HG03439 (cell line): ENCODE measurements around the gene TMEM236.
"Not testable (repeated sequence)": the region's sequence is repeated elsewhere in the genome, so short reads cannot be mapped to it uniquely, and the experiment has no call there.

ENCODE experiments used
- ATAC-seq: cut with Tn5 transposase; IDR thresholded peaks from one replicate; pipeline ENCODE4 v1.9.1; 2021; ENCODE audit warnings: mild to moderate bottlenecking, moderate library complexity; ENCODE audit not compliant: unreplicated experiment

TMEM236 gene, protein sequence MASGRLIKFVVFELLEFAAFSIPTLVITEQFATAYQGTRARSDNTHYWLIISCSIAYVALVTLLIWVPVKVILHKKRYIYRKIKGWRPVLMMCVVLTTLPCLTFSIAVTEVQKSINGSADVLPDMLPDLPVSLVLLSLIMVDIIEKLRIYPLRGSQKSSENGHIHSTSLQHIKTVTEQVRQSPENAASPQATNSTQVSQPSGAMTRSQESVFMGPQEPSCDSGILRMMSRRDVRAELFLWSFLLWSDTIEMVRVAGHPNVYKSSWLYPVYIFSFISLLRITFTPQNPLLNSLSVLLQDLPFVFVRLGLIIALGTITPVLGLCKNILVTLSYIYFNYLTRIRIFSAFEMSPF

DNA sequence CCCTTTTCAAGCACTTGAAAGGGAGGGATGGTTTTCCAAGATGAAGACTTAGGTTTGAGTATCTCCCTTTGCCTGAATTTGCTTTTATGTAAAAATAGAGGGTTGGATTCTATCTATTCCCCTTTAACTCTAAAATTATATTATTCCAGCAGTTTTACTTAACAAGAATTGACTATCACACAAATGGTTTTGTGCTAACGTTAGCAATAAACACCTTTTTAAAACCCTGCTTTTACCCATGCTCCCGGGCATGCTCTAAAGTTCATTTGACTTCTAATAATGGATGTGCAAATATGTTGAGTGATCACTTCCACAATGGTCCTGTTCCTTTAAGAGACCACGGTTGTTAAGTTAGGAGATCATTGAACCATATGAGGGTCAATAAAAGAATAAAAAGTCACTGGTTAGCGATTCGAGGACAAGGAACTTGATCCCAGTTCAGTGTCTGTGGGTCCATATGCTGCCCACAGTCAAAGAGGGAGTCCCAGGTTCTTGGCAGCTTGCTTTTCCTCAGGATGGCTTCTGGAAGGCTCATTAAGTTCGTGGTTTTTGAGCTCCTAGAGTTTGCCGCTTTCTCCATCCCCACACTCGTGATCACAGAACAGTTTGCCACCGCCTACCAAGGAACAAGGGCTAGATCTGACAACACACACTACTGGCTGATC lies at the start of gene TMEM236:
Gene TMEM236, plus strand, starts transcription at position 421 of the 665 bp plus-strand sequence. Its CDS starts 95 bp downstream, at position 516.
- ATAC-seq = no peak

DNA sequence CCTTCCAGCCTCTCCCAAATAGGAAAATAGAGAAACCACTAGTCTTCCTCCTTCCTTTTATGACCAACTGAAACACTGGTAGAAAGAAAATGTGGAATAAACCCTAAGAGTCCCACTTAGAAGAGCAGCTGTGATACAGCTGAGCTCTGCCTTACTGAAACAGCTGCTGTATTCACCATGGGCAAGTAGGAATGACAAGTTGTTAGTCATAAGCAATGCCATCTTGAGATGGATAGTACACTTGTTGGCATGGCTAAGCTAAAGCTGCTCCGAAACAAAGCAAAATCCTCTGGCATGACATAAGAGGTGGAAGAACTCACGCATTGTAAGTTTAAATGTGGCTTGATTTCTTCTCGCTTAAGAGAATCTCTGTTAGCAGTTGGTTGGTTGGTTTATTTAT lies 48.3 kb upstream of the TMEM236 start:
- no peak for ATAC-seq

DNA sequence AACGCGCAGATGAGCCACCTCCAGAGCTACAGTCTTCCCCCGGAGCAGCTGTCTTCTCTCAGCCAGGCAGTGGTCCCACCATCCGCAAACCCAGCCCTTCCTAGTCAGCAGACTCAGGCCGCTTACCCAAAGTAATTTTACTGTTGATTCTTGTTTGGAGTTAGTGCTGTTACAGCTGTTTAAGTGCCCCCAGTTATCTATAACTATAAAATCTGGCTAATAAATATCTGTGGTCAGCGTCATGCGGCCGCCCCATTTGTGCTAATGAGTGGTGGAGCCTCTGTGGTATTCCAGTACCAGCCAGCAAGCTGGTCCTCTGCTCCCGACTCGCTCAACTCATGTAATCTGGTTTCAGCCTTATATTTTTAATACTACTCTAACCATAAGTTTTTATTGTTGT lies 43.2 kb upstream of the TMEM236 start:
- no peak for ATAC-seq

DNA sequence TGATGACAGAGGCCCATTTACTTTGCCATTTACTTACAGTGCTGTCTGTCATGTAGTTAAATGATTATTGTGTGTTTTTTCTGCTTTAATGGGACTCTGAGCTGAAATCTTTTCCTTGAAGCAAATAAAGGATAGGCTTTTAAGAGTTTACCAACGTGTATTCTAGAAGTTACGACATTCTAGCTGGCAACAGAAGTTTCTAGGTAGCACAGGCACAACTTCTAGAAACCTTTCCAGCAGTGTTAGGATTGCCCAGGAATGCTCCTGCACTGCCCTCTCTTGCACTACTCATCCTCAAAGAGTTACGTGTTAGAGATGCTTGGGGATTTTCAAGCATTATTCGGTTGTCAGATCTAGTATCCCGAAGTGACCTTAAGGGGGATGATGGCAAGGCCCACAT lies 42.5 kb upstream of the TMEM236 start:
- ATAC-seq = no peak

DNA sequence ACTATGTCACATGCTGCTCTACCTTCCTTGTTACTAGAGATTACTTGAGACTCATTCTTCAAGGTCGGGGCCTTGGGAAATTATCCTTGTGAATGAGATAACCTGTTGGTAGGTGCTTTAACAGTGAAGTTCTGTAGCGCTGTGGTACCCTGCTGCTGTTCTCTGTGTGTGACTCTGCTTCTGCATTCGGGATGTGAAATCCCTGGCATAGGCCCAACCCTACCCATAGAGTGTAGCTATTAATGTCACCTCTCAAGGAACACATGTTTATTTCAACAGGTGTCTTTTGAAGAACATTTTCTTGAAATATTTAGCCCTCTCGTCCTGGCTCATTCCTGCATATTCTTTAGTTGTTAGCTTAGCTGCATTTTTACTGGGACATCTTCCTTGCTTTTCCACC lies 41.8 kb upstream of the TMEM236 start:
- no peak for ATAC-seq

DNA sequence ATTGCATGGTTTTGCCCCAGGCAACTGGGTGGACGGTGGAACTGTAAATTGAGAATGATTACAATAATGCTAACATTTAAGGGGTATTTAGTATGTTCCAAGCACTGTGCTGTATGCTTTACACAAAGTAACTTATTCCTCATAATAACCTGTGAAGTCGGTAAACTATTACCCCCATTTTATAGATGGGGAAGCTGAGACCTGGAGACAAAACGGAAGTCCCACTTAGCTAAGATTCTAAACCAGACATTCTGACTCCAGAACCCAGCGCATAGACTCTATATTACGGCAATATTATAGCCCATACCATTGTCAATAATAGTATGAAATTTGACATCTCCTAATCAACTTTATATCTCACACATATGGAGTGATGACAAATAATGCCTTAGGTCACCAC lies 39.9 kb upstream of the TMEM236 start:
- ATAC-seq = no peak

DNA sequence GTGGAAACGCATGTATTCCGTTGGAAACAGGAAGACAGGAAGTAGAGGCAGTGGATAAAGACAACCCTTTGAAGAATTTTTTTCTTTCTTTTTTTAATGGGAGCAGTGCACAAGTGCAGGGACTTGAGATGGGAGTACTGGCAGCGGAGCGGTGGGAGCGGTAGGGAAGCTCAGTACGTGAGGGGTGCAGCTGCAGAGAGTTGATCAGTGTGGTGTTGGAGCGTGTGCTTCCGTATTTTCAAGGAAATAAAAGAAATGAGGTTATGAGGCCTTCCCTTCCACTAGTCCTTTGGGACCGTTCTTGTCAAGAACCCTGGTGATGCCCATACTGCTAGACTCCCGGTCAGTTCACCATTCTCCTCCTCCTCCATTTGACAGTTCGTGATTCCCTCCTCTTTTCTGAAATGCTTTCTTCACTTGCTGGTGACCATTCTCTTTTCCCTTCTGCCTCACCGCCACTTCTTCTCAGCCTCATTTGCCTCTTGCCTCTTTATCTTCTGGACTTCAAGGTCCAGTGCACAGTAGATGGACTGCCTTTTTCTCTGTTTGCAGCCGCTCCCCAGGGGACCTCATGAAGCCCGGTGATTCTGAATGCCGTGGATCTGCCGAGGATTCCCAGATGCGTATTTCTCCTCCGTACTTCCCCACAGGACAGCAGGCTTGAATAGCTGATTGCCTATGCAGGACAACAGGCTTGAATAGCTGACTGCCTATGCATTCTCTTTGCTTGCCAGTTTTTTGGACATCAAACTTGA lies 39.1 kb upstream of the TMEM236 start:
- no peak for ATAC-seq

DNA sequence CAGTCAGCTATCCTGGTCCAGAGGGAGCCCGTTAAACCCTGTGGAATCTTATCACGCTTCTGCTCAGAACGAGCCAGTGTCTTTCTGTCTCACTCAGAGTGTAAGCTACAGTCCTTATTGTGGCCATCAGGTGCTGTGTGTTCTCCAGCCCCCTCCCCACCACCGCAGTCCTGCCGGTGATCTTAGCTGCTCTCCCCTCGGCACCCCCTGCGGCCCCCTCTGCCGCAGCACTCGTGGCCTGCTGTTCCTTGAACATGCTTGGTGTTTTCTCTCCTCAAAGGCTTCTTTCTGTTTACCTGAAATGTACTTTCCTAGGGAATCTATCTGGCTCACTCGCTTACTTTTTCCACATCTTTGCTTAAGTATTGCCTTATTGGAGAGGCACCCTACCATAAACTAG lies 38.2 kb upstream of the TMEM236 start:
- no peak for ATAC-seq

DNA sequence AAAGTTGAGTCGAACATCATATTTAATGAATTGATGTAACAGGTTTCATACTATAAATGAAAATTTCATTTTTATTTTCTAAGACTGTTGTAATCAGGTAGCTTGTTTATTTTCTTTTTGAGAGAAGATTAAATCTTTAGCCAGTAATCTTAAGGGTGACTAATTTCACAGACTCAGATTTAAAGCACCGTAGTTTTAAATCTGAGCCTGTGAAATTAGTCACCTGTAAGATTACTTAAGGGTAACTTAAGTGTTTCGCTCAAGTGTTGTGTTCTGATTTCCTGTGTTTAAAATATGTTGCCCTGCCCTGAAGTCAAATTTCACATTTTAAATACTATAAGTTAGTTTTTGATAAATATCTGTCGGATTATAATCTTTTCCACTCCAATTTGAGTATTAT lies 35.8 kb upstream of the TMEM236 start:
- no peak for ATAC-seq

DNA sequence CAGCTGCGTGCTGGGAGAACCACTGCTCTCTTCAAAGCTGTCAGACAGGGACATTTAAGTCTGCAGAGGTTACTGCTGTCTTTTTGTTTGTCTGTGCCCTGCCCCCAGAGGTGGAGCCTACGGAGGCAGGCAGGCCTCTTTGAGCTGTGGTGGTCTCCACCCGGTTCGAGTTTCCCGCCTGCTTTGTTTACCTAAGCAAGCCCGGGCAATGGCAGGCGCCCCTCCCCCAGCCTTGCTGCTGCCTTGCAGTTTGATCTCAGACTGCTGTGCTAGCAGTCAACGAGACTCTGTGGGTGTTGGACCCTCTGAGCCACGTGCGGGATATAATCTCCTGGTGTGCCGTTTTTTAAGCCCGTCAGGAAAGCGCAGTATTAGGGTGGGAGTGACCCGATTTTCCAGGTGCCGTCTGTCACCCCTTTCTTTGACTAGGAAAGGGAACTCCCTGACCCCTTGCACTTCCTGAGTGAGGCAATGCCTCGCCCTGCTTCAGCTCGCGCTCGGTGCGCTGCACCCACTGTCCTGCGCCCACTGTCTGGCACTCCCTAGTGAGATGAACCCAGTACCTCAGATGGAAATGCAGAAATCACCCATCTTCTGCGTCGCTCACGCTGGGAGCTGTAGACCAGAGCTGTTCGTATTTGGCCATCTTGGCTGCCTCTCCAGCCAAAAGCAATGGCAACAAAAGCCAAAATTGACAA lies 29.5 kb upstream of the TMEM236 start:
- ATAC-seq = not testable (repeated sequence)

DNA sequence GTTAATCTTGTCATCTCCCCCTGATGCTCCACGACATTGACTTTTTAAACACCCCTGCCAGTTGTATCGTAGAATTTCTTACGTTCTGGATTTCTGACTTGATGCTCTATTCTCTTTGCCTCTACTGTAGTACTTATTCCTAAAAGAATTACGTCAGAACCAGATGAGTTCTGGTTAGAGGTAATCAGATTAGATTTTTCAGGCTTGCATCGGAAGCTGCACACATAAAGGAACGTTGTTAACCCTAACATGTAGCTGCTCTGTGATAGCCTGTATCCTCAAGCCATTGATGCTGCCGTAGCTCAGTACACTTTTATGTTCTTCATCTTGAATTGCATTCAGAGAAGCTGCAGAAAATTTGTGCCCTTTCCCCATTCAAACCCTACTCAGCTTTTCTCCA lies 26.3 kb upstream of the TMEM236 start:
- no peak for ATAC-seq

DNA sequence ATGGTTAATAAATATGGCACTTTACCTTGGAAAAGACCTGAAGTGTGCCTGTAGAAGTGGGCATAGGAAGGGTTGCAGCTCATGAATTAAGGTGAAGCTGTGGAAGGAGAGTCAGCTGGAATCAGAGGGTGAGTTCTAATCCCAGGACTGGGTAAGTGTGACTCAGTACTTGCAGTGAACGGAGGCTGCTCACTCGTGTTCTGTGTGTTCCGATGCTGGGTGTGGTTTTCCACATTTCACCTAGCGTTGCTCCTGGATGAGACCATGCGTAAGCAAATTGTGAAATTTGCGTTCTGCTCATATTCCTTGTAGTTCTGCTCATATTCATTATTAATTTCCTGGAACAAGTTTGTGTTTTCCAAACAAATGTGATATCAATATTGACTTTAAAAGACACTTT lies 22.4 kb upstream of the TMEM236 start:
- no peak for ATAC-seq

DNA sequence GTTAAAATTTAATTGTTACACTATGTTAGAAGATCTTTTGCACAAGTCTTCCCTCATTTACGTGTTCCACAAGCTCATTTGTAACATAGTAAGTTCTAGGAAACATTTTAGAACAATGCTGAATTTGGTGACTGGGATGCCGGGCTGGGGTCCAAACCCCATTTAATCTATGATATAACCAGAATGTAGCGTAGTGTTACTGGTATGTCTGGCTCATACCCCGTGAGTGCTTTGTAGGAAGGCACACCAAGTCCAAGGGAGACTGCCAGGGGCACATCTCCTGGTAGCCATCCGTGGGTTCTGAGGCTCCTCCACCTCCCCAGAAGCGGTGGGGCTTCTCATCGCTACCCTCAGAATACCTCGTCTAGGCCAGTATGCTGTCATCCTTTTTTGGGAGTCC lies 21.3 kb upstream of the TMEM236 start:
- ATAC-seq = no peak

DNA sequence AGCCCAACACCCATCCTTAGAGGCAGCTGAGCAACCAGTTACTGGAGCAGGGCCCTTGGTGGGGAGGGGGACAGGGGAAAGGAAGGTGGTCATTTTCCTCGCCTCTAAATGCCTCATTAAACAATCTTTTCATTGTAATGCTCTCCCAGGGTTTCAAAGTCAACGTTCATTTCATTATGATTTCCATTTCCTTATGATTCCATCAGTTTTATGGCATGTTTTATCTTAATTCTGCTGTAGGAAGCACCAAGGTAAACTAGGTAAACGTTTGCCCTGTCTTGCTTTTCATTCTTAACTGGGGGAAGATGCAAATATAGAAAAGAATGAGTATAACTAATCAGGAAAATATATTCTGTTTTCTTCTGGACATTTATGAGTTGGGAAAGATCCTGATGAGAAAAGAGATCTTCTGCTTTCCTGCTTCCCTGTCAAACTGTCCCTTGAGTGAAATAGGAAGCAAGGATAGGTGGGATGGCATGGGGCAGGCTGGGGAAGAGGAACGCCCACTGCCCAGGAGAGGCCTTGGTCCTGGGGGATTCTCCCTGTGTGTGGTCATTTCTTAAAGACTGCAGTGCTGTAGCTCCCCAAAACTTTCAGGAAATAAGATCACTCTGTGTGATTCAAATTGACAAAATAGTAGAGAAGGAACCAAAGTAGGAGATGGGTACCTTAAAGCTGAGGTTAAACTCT lies 20.5 kb upstream of the TMEM236 start:
- ATAC-seq = no peak

DNA sequence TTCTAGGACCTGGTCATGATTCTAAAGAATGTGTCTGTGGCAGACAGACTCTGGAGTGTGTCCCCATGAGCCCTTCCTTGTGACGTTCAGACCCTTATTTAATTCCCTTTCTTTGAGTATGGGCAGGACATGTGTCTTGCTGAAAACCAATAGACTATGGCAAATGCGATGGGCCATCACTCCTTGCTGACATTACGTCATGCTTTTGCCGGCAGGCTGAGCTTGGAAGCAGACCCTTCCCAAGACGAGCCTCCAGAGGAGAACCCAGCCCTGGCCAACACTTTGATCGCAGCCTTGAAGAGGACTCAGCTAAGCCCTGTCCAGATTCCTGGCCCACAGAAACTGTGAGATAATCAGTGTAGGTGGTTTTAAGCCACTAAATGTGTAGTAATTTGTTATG lies 18.4 kb upstream of the TMEM236 start:
- ATAC-seq = no peak

DNA sequence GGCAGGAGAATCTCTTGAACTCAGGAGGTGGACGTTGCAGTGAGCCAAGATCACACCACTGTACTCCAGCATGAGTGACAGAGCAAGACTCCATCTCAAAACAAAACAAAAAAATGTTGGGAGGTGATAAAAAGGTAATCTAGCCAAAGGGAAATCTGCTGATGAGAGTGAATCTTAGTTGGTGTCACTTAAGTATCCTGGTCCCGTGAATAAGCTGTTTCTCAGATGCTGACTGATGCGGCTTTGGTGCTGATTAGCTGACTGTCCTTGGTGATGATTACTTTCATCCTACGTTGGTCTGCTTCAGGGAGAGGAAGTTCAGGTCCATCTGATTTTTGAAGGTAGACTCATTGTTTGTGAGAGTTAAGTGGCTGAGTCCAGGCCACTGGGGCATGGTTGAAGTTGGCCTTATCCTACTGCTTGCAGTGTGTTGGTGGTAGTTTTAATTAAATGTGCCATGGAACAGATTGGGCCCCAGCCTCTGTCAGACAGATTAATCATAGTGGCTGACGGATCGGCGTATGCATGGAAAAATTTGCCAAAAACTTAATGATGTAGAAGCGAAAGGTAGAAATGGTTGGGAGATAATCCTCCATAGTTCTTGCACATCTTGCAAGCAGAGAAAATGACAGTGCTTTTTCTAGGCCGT lies 17.4 kb upstream of the TMEM236 start:
- ATAC-seq = no peak

DNA sequence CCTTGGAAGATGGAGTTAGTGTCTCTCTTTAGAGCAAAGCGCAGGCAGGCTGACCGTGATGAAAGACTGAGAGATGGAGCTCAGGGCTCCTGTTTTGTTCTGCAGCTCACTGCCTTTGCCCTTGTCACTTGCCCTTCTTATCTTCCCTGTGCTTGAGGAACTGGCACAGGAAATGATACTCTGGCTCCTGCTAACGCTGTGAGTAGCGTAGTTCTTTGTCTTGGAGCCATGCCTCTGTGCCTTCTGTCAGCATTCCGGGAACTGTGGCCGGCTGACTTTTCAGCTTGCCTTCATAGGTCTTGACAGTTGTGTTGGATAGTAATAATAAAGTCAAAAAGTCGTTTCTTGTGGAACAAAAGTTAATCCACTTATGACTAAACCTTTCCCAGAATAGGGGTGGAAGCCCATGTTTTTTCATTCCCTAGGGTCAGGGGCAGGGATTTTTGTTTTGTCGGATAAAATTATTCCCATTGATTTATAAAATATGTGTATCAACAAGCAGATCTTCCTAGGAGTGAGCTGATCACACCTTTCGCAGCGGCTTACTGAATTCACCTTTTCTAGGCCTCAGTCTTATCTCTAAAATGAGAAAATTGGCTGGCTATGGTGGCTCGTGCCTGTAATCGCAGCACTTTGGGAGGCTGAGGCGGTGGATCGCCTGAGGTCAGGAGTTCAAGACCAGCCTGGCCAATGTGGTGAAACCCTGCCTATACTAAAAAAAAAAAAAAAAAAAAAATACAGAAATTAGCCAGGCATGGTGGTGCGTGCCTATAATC lies 16.6 kb upstream of the TMEM236 start:
- ATAC-seq = no peak

DNA sequence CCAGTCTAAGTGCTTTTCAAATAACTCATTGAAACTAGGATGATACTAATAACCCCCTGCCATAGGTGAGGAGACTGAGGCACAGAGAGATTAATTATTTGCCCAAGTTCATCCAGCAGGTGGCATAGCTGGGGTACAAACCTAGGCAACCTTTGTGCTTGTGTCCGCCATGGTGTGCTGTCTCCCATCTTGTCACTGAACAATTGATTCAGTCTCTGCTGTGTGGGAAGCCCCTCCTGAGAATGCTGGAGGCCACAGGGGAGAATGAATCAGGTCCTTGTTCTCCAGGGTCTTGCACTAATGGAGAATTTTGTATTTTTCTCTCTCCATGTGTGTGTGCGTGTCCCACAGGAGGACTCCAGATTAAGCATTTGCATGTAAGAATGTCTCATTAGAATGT lies 15.8 kb upstream of the TMEM236 start:
- no peak for ATAC-seq
